Forelimb muscle (tissue), 1 donor: ENCODE data around the gene KCNQ1. TPM values are rescaled to one million over a fixed set of nuclear protein-coding genes. Genes with fewer than 3 reads are reported as not detected.

Source experiments
- DNase-seq: peaks from one replicate; pipeline ENCODE4 v3.0.0-alpha.2; 2013; ENCODE audit warnings: low read depth
- polyA plus RNA-seq: library from polyadenylated mRNA; unstranded; fragments of 120-200 nt; gene quantifications from one replicate; pipeline ENCODE4 v1.2.1, GENCODE V29; 2013; ENCODE audit not compliant: insufficient read length

Gene KCNQ1, protein sequence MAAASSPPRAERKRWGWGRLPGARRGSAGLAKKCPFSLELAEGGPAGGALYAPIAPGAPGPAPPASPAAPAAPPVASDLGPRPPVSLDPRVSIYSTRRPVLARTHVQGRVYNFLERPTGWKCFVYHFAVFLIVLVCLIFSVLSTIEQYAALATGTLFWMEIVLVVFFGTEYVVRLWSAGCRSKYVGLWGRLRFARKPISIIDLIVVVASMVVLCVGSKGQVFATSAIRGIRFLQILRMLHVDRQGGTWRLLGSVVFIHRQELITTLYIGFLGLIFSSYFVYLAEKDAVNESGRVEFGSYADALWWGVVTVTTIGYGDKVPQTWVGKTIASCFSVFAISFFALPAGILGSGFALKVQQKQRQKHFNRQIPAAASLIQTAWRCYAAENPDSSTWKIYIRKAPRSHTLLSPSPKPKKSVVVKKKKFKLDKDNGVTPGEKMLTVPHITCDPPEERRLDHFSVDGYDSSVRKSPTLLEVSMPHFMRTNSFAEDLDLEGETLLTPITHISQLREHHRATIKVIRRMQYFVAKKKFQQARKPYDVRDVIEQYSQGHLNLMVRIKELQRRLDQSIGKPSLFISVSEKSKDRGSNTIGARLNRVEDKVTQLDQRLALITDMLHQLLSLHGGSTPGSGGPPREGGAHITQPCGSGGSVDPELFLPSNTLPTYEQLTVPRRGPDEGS
- 2.1 TPM for polyA plus RNA-seq

DNA sequence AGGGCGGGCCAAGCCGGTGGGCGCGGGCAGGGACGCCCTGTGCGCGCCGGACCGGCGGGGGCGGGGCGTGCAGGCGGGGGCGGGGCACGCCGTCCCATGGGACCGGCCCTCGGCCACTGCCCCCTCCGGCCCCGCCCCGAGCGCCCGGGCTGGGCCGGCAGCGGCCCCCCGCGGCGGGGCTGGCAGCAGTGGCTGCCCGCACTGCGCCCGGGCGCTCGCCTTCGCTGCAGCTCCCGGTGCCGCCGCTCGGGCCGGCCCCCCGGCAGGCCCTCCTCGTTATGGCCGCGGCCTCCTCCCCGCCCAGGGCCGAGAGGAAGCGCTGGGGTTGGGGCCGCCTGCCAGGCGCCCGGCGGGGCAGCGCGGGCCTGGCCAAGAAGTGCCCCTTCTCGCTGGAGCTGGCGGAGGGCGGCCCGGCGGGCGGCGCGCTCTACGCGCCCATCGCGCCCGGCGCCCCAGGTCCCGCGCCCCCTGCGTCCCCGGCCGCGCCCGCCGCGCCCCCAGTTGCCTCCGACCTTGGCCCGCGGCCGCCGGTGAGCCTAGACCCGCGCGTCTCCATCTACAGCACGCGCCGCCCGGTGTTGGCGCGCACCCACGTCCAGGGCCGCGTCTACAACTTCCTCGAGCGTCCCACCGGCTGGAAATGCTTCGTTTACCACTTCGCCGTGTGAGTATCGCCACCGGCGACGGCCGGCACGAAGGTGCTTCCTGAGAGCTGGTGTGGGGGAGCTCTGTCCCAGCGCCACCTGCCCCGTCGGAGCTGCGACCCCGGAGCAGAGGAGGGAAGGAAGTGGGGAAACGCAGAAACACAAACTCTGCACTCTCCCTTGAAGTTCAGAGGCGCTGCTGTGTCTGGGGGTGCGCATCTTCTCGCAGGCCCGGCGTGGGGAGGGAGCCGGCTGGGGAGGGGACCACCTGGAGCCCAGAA lies at the start of gene KCNQ1:
KCNQ1 (plus strand) TSS at position 188 of the 925 bp plus-strand sequence; CDS start at position 279, 91 bp downstream.
- DNase-seq, result no peak

DNA sequence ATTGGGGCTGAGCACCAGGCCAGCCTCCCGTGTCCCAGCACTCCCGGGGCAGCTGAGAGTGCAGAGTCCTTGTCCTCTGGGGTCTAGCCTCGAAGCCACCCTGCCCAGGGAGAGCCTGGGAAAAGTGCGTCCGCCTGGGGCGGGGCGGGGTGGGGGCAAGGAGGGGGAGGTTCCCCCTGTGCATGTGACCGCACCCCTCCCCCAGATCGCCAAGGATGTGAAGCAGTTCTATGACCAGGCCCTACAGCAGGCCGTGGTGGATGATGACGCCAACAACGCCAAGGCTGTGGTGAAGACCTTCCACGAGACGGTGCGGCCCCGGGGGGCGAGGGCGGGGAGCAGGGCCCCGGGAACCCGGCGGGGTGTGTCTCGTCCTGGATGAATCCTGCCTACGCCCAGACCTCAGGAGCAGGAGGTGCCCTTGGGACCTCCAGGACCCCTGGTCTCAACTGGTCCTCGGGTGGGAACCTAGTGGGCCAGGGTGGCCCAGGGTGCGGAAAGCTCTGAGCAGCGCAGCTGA lies 49.5 kb upstream of the KCNQ1 start:
- DNase-seq, result no peak

DNA sequence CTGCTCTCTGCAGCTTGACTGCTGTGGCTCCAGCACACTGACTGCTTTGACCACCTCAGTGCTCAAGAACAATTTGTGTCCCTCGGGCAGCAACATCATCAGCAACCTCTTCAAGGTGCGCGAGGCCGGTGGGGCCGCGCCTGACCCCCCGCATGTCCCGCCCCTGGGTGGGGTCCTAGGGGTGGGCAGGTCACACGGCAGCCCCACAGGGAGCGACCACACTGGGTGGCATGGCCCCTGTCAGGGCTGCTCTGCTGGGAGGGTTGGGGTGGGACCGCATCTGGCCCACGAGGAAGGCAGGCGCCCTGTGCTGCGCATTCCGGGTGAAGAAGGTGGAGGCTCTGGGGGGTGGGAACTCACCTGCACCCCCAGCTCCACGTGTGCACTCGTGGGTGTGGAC lies 49.0 kb upstream of the KCNQ1 start:
- DNase-seq, result no peak

DNA sequence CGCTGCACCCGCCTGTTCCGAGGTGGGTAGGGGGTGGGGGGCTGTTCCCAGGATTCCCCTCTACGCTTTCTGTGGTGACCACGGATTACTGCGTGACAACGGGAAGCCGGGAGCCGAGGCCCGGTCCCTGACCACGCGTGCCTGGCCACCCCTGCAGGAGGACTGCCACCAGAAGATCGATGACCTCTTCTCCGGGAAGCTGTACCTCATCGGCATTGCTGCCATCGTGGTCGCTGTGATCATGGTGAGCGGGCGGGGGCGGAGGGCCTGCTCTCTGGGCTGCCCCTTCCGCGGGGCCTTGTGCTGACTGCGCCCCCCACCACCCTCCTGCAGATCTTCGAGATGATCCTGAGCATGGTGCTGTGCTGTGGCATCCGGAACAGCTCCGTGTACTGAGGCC lies 48.3 kb upstream of the KCNQ1 start:
- no peak for DNase-seq

DNA sequence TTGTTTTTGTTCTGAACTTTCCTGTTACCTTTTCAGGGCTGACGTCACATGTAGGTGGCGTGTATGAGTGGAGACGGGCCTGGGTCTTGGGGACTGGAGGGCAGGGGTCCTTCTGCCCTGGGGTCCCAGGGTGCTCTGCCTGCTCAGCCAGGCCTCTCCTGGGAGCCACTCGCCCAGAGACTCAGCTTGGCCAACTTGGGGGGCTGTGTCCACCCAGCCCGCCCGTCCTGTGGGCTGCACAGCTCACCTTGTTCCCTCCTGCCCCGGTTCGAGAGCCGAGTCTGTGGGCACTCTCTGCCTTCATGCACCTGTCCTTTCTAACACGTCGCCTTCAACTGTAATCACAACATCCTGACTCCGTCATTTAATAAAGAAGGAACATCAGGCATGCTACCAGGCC lies 47.8 kb upstream of the KCNQ1 start:
- no peak for DNase-seq

DNA sequence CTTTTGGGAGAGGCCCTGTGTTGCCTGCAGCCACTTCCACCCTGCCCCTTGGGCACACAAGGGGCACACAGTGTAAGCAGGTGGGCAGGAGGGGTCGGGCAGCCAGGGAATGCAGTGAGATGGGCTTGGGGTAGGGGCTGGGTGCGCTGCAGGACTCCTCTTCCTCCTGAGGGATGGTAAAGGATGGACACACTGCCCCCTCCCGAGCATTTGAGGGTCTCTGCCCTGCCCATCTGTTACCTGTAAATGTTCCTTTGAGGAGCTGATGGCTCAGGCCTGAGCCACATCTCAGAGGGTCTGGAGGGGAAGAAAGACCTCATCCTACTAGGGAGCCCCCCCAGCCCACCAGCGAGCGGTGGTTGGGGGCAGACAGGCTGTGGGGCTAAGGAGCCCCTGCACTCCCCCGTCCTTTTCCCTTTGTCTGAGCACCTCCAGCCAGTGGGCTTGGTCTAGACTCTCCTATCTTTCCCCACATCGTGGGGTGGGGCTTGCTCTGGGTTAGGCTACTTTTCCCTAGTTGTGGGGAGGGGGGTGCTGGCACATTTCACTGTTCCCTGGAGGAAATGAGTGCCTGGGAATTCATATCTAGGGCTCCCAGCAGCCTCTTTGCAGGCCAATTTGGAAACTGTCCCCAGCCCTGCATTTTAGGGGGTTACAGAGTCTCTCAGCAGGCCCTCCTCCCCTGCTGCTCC lies 46.0 kb upstream of the KCNQ1 start:
- DNase-seq, result no peak

DNA sequence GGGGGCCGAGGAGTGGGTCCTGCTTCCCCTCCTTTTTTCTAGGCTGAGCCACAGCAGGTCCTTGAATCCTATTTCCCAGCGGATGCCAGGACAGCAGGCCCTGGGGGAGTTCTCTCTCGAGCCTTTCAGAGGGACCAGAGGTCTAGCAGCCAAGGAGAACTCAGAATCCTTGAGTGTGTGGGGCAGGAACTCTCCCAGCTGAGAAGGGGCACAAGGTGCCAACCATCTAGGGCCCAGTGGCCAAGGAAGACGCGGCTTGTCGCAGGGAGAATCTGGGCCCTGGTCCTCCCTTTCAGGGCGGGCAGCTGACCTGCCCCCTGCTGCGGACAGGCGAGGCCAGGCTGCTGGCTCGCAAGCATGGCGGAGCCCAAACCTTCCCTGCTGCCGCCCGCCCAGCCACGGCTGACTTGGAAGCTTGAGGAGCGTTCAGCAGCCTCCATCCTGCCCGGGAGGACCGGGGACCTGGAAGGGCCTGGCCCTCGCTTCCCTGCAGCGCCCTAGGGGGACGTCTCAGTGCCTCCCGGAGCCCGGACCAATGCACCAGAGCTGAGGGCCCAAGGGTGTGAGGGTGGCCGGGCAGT lies 45.2 kb upstream of the KCNQ1 start:
- no peak for DNase-seq

DNA sequence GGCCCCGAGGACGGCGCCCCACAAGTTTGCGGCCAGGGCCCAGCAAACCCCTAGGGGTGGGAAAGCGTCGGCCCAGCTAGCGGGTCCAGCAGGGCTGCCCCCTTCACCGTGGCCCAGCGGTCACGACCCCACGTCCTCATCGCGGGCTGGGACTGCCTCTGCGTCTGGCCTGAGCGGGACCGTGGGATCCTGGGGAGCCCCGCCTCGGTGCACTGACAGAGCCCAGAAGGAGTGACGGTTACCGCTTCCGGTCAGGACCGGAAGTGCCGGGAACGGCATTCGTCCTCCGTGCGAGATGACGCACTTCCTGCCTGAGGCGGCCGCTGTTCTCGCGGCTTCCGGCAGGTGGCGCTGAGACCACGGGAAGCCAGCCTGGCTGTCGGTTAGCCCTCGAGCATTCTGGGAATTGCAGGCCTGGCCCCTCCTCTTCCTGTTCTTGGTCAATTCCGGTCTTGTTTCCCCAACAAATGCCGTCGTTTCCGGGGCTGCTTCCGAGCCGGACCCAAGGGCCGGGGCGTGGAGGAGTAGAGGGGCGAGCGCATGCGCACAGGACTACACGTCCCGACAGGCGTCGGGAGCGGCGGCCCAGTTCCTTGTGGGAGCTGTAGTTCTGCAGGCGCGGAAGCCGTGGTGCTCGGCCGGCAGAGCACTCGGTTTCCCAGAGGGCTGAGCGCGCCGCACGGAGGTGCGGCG lies 44.6 kb upstream of the KCNQ1 start, which contains the start of gene TSSC4:
TSSC4 (plus strand) TSS at position 682 of the 693 bp plus-strand sequence. CDS start 1,884 bp downstream, outside the sequence.
- DNase-seq, result peak; percentile 99

DNA sequence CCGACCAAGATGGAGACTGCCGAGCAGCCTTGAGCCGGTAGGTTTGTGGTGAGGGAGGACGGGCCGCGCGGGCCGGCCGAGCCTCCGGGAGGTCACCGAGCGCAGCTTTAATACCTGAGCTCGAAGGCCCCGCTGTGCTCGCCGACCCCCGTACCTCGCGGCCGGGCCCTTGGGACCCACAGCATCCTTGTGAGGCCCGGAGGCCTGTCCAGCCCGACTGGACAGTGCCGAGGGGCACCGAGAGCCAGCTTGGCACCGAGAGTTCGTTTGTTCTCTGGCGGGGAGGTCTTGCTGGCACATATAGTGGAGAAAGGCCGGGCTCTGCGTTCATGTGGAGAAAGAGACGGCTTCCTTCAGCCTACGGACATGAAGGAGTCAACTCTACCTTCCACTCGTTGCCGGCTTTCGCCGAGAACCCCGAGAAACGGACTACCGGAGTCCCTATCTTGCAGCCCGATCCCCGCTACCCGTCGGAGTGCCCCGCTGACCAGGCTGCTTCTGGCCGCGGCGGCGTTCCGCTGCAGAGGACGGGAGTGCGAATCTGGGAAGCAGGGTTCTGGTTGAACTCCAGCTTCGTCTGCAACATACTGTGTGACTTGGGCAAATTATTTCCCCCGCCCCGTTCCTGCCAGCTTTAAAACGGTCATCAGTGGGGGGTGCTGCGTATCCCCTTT lies 43.9 kb upstream of the KCNQ1 start:
- no peak for DNase-seq

DNA sequence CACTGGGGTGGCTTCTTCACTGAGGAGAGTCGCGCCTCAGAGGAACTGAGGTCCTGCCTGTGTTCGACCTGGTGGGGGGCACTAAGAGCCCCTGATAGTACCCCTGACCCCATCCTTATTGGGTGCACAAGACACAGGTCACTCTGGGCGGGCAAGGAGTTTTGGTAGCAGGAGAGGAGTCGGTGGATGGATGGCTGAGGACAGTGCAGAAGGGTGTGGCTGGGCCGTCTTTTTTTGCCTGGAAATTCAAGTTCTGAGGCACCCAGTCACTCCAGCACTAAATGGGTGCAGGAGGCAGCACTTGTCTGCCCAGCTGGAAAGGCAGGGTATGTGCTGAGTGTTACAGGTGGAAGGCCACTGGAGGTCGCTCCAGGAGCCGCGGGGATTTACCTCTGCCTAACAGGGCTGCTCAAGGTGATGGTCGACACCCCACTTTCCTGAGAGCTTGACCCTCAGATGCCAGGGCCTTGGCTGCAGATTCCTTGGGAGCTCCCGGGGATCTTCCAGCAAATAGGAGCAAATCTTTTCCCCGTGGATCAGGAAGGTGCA lies 43.3 kb upstream of the KCNQ1 start:
- no peak for DNase-seq

DNA sequence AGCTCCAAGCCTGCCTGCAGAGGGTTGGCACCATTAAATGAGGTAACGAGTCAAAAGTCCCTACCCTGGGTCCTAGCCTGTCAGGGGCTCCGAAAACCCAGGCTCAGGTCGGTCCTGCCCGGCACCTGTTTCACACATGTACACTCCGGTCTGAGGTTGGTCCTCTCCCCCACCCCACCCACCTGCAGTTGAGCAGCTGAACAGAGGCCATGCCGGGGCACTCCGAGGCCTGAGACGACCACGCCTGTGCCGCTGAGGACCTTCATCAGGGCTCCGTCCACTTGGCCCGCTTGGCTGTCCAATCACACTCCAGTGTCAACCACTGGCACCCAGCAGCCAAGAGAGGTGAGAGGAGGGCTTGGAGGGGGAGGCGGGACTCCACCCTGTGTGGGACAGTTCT lies 42.7 kb upstream of the KCNQ1 start:
- no peak for DNase-seq

DNA sequence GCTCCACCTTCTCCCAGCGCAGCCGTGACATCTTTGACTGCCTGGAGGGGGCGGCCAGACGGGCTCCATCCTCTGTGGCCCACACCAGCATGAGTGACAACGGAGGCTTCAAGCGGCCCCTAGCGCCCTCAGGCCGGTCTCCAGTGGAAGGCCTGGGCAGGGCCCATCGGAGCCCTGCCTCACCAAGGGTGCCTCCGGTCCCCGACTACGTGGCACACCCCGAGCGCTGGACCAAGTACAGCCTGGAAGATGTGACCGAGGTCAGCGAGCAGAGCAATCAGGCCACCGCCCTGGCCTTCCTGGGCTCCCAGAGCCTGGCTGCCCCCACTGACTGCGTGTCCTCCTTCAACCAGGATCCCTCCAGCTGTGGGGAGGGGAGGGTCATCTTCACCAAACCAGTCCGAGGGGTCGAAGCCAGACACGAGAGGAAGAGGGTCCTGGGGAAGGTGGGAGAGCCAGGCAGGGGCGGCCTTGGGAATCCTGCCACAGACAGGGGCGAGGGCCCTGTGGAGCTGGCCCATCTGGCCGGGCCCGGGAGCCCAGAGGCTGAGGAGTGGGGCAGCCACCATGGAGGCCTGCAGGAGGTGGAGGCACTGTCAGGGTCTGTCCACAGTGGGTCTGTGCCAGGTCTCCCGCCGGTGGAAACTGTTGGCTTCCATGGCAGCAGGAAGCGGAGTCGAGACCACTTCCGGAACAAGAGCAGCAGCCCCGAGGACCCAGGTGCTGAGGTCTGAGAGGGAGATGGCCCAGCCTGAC lies 41.7 kb upstream of the KCNQ1 start:
- no peak for DNase-seq

DNA sequence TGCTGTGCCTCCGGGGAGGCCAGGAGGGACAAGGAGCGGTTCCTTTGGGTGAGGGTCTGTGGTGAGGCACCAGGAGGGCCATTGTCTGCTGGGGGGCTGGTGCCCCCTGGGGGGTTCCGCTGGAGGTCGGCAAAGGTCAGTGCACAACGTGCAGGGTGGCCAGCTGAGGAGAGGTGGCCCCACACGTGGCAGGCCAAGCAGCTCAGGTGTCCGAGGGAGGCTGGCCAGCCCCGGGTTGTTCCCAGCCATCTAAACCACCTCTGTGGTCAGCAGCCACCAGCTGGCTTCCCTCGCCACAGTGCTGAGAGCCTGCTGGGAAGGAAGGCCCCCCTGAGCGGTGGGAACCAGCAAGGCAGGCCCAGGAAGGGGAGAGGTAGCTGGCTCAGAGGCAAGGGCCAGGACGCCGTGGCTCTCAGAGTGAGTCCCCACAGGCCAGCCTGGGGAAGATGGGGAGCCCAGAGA lies 40.0 kb upstream of the KCNQ1 start:
- no peak for DNase-seq

DNA sequence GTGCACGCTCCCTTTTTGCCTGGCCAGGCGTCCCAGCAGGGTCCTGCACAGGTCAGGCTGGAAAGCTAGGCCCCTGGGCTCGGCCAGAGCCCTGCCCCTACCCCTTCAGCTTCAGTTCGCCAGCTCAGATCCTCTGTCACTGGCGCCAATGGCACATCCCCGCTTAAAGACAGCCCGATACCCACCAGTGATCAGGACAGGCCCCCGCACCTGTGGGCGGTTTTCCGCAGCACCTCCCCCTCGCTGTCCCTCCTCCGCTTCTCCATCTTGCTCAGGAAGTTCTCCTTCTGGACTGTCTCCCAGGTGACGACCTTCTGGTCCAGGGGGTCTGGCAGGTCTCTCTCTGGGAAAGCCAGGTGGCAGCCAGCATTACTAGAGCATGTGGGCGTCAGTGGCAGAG lies 38.4 kb upstream of the KCNQ1 start:
- no peak for DNase-seq

DNA sequence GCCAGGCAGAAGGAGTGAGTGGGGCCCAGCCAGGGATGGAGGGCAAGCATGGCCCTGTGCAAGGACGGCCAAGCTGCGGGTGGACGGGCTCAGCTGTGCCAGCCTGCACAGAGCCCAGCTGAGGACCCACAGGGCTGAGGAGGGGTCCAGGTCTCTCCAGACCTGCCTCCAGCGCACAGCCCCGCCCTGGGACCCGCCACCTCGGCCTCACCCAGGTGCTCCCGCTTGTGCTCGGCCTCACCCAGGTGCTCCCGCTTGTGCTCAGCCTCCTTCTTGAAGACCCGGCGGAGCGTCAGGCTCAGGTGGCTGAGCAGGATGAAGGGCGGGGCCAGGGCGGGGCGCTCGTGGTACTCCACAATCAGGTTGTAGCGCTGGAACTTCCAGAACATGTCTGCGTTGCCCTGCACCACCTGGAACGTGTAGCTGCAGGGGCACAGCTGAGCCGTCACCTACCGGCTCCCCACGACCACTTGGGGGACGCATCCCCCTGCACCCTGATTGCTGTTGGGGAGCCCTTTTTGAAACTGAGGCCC lies 37.9 kb upstream of the KCNQ1 start:
- DNase-seq, result no peak

DNA sequence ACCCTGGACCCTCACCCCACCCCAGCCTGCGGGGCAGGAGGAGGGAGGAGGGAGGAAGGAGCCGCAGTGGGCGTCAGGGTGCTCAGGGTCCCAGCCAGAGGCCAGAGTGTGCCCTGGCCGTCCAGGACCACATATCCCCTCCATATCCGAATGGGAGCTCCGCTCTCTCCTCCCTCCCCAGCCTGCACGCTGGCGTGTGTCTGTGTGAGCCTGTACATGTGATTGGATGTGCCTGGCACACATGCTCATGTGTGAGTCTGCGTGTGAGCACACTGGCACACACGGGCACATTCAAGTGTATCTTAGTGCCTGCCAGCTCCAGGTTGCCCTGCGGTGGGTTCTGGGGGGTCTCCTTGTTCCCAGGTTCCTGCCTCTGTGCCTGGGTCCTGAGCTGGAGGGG lies 36.1 kb upstream of the KCNQ1 start:
- DNase-seq, result no peak

DNA sequence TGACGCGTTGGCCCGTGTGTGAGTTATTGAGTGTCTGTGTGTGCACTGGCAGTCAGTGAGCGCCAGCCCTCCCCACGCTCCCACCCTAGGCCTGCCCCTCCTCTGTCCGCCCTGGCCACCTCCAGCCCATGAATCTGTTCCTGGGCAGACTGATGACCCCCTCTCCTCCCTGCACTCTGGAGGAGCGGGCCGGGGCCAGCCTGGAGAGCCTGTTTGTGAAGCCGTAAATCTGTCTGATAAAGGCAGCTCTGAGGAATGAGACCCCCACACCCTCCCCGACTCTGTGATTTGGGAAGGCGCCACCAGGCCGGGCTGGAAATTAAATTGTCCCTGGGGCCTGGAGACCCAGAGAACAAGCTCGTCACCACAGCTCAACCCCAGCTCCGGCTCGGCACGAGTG lies 35.7 kb upstream of the KCNQ1 start:
- DNase-seq, result no peak
